Skin of body (tissue), 3 donors: ENCODE results near the gene TBC1D25. TPM values are rescaled to one million over a fixed set of nuclear protein-coding genes. Genes with fewer than 3 reads are reported as not detected.

Source experiments
- DNase-seq: peaks from one replicate; lab custom pipeline; 2025; lab: John Stamatoyannopoulos, UW
- small RNA-seq: library from RNA; depleted of rRNA; stranded (forward); fragments of <200 nt; gene quantifications from one replicate; pipeline ENCODE3, GENCODE V24; 2014; ENCODE audit warnings: low replicate concordance
- total RNA-seq: library from RNA; depleted of rRNA; stranded (reverse); fragments of >200 nt; gene quantifications from one replicate; pipeline ENCODE4 v1.2.3, GENCODE V29; 2014

TBC1D25 gene
- total RNA-seq, 1 donor from 2014 or later = 4.8 TPM

GRCh38 chrX:48598614-48599013, 59.1 kb downstream of the TBC1D25 start:
- DNase-seq = no peak

- DNase-seq = no peak
Observed at GRCh38 chrX:48599341-48599740, 59.8 kb downstream of the TBC1D25 start.

DNA sequence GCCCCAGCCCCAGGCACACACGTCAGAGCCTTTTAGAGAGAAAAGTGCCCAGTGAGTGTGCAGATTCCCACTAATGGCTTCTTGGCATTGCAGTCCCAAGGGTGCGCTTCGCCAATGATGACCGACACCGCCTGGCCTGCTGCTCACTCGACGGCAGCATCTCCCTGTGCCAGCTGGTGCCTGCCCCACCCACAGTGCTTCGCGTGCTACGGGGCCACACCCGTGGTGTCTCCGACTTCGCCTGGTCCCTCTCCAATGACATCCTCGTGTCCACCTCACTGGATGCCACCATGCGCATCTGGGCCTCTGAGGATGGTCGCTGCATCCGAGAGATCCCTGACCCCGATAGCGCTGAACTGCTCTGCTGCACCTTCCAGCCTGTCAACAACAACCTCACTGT, 60.7 kb downstream of the TBC1D25 start:
- no peak for DNase-seq

DNA sequence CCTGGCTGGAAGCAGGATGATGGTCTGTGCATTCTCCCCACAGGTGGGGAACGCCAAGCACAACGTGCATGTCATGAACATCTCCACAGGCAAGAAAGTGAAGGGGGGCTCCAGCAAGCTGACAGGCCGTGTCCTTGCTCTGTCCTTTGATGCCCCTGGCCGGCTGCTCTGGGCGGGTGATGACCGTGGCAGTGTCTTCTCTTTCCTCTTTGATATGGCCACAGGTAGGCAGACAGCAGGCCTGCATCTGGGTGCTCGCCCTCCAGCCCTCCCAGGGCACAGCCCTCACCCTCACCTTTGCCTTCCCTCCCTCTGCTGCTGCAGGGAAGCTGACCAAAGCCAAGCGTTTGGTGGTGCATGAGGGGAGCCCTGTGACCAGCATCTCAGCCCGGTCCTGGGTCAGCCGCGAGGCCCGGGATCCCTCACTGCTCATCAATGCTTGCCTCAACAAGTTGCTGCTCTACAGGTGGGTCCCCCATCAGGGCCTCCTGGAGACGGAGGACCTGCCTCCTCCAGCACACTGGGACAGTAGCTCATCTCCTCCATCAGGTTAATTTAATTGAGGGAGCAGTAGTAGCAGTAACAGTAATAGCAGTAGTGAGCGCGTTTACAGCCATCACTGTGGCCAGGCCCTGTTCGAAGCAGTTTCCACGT, 62.4 kb downstream of the TBC1D25 start:
- DNase-seq = no peak

GRCh38 chrX:48604701-48605100, 65.2 kb downstream of the TBC1D25 start:
- no peak for DNase-seq

DNA sequence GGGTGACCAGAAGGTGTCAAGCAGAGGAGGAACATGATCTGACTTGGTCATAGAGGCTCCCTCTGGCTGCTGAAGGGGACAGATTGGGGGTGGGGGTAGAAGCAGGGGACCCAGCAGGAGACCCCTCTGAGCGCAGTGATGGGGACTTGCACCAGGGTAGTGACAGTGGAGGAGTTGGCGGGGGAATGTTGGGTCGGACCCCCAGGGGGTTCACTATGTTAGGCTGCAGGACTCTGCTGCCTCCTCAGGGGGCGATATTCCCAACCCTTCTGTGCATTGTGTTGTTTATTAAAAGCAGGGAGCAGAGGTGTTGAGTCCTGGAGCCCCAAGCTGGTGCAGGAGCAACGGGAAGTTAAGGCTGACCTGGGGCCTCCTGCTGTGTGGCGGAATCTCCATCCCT, 66.6 kb downstream of the TBC1D25 start:
- DNase-seq = no peak

DNA sequence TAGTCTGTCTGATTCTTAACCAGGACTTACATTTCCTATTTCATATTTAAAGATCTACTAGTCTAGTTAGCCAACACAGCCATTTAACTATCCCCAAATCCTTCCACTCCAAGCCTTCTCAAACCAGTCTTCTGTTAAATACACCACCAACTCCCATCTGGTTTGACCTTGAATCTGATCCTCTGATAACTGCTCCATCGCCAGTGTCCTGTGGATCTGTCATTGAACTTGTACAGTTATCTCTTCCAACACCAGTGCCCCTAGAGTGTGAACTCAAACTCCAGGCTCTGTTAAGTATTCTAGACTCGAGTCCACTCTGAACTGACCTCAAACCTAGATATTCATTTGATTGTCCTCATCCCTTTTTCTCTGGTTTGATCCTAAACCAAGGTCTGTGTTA, 72.2 kb downstream of the TBC1D25 start:
- DNase-seq = no peak

Small RNA genes within 50 kb of the gene (small RNA-seq; reads per million reads assigned to genes)
- not detected for gene MRPL32P1

Other genes starting within 250 kb of the TBC1D25 start
- not detected for gene SSX3, start 183.0 kb upstream of the TBC1D25 start, total RNA-seq
- not detected for gene SSX4, start 156.2 kb upstream of the TBC1D25 start, total RNA-seq
- gene SSX4B, start 127.8 kb upstream of the TBC1D25 start, total RNA-seq = not detected
- gene SLC38A5, start 69.5 kb upstream of the TBC1D25 start, total RNA-seq = 5.9 TPM
- 18.4 TPM for gene FTSJ1, start 63.5 kb upstream of the TBC1D25 start, total RNA-seq
- 3.2 TPM for gene PORCN, start 30.7 kb upstream of the TBC1D25 start, total RNA-seq
- gene EBP, start 17.9 kb upstream of the TBC1D25 start, total RNA-seq = 34.0 TPM
- gene RBM3, start 34.8 kb downstream of the TBC1D25 start, total RNA-seq = 167 TPM
- gene WDR13, start 57.8 kb downstream of the TBC1D25 start, total RNA-seq = 38.6 TPM
- 5.6 TPM for gene WAS, start 144.1 kb downstream of the TBC1D25 start, total RNA-seq
- 2.2 TPM for gene SUV39H1, start 157.0 kb downstream of the TBC1D25 start, total RNA-seq
- gene GLOD5, start 222.0 kb downstream of the TBC1D25 start, total RNA-seq = not detected
- 1.1 TPM for gene GATA1, start 246.9 kb downstream of the TBC1D25 start, total RNA-seq